Measurements from ENCODE around the gene TMPRSS13.

- no peak for TF ChIP-seq CTCF (IDR thresholded peaks at IDR 0.05)
- no peak for TF ChIP-seq POLR2A (IDR thresholded peaks at IDR 0.05)
These were observed 37.7 kb upstream of the TMPRSS13 start for GRCh38 chr11:117966908-117967307.
